ENCODE data around the gene EPHB1.

The EPHB1 gene

DNA sequence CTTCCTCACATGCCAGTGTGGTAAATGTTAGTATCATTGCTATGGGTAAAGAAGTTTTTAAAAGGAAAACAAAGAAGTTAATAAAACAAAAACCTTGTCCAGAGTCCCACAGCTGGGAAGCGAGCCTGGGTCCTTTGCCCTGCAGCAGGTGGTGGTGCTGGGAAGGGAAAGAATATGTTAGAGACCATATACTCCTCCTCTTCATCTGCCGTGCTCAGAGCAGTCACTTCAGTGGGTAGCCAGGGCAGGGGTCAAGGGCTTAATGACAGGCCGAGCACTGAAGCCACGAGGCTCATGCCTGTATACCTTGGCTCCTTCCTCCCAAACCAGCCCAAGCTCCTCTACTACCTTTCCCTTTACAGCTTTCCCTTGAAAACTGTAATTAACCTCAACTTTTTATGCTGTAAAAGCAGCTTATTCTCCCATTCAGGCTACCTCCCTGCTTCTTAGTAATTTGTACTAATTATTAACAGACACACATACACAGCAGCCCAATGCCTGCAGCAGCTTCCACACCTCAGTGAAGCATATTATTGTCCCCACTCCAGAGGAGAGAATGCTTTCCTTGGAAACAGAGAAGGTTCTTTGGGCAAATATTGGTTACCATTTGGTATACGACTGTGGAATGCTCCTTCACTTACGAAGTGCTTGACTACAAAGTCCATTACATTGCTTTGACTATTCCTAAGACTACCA is 362.1 kb downstream of the EPHB1 start:
- DNase-seq (ENCODE audit: insufficient read length, low spot score) (no peak), FAIRE-seq (no peak)
- TF ChIP-seq POLR2AphosphoS5 (IDR thresholded peaks at IDR 0.05; ENCODE audit: low read depth, low read length) (no peak), TAF1 (IDR thresholded peaks at IDR 0.05; ENCODE audit: low read depth, low read length) (no peak), POU2F2 (IDR thresholded peaks at IDR 0.05; ENCODE audit: low read depth, low read length) (no peak), PAX5 (IDR thresholded peaks at IDR 0.05; ENCODE audit: insufficient read depth, low read length, severe bottlenecking) (no peak), SPI1 (IDR thresholded peaks at IDR 0.05; ENCODE audit: low read depth, low read length) (no peak), POLR2A (IDR thresholded peaks at IDR 0.05; ENCODE audit: low read depth, low read length) (no peak)

DNA sequence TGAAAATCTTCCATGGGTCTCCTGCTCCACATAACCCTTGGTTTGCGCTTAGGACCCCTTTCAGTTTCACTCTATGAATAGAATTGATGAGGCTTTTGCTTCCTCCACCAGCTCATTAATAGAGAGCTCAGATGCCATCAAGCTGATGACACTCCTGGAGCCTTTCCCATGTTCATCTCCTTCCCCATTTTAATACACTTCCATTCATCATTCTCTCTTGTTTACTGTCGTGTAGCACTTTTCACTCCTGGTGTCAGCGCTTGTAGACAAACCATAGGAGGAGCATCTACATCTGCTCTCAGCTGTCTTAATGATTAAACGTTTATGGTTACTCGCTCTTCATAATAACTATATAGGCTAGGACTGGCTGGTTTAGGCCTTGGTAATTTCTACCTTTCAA is 363.5 kb downstream of the EPHB1 start:
- DNase-seq (ENCODE audit: insufficient read length, low spot score) (no peak), FAIRE-seq (no peak)
- TF ChIP-seq POLR2A (IDR thresholded peaks at IDR 0.05; ENCODE audit: low read depth, low read length): no peak
- TF ChIP-seq POLR2AphosphoS5 (IDR thresholded peaks at IDR 0.05; ENCODE audit: low read depth, low read length): no peak
- TF ChIP-seq PAX5 (IDR thresholded peaks at IDR 0.05; ENCODE audit: insufficient read depth, low read length, severe bottlenecking): no peak
- TF ChIP-seq TAF1 (IDR thresholded peaks at IDR 0.05; ENCODE audit: low read depth, low read length): no peak
- no peak for TF ChIP-seq SPI1 (IDR thresholded peaks at IDR 0.05; ENCODE audit: low read depth, low read length)
- no peak for TF ChIP-seq POU2F2 (IDR thresholded peaks at IDR 0.05; ENCODE audit: low read depth, low read length)

DNA sequence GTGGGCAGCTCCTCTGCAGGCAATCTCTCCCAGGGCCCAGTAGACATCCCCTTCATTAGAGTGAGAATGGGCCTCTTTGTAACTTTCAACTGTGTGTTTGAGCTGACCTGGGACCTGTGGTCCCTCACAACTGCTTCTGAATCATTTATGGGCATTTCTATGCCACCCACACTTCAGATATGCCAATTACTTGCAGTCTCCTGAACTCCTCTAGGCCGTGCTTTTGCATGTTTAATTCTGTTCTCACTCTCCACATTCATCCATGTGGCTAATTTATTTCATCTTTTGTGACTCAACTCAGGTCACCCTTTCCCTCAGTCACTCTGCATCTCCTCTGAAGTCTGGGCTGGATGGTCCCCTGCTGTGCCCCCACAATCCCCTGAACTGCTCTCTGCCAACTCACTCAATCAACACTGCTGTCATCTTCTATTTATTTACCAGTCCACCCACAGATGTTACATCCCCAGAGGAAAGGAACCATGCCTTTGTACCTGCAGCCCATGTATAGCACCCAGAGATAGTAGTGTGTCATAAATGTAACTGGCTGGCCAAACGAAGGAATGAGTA is 364.7 kb downstream of the EPHB1 start:
- no peak for DNase-seq (ENCODE audit: insufficient read length, low spot score)
- TF ChIP-seq POLR2AphosphoS5 (IDR thresholded peaks at IDR 0.05; ENCODE audit: low read depth, low read length): no peak
- TF ChIP-seq POLR2A (IDR thresholded peaks at IDR 0.05; ENCODE audit: low read depth, low read length): no peak
- TF ChIP-seq TAF1 (IDR thresholded peaks at IDR 0.05; ENCODE audit: low read depth, low read length): no peak
- no peak for TF ChIP-seq SPI1 (IDR thresholded peaks at IDR 0.05; ENCODE audit: low read depth, low read length)
- TF ChIP-seq PAX5 (IDR thresholded peaks at IDR 0.05; ENCODE audit: insufficient read depth, low read length, severe bottlenecking): no peak
- no peak for FAIRE-seq

DNA sequence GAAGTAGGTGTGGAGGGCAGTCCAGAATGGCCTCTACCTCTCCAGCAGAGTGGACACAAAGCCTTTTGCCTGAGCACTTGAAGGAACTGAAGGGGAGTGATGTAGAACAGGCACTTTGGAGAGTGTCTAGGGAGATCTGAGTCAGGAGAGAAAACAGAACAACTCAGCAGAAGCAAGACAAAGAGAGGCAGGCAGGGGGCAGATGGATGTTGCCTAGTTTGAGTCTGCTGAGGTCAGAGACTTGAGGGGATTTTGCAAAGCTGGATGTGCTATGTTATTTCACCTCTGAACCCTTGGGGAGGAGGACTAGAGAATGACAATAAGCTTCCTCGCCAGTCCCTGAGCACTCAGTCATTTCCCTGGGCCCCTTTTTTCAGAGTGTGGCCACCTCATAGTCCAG is 366.4 kb downstream of the EPHB1 start:
- FAIRE-seq (no peak), DNase-seq (ENCODE audit: insufficient read length, low spot score) (no peak)
- TF ChIP-seq POLR2A (IDR thresholded peaks at IDR 0.05; ENCODE audit: low read depth, low read length) (no peak), PAX5 (IDR thresholded peaks at IDR 0.05; ENCODE audit: insufficient read depth, low read length, severe bottlenecking) (no peak), POLR2AphosphoS5 (IDR thresholded peaks at IDR 0.05; ENCODE audit: low read depth, low read length) (no peak), POU2F2 (IDR thresholded peaks at IDR 0.05; ENCODE audit: low read depth, low read length) (no peak), TAF1 (IDR thresholded peaks at IDR 0.05; ENCODE audit: low read depth, low read length) (no peak)

DNA sequence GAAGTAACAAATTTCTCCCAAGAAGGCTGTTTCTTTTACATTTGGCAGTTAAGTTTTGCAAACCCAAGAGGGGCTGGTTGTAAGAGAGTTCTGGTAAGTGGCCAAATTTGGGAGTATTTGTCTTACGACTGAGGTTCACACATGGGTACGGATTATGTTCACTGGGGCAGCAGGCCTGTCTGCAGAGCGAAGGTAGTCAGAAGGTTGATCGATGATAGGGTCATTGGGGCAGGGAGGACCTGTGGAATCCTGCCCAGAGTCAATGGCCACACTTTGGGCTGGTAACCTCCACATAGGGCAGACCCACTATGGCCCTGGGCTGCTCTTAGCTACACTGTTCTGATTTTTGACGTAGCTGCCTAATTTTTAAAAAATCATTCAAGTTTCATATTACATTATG is 368.6 kb downstream of the EPHB1 start:
- DNase-seq (ENCODE audit: insufficient read length, low spot score): no peak
- TF ChIP-seq POLR2A (IDR thresholded peaks at IDR 0.05; ENCODE audit: low read depth, low read length) (no peak), SPI1 (IDR thresholded peaks at IDR 0.05; ENCODE audit: low read depth, low read length) (no peak), PAX5 (IDR thresholded peaks at IDR 0.05; ENCODE audit: insufficient read depth, low read length, severe bottlenecking) (no peak), POU2F2 (IDR thresholded peaks at IDR 0.05; ENCODE audit: low read depth, low read length) (no peak), POLR2AphosphoS5 (IDR thresholded peaks at IDR 0.05; ENCODE audit: low read depth, low read length) (no peak), TAF1 (IDR thresholded peaks at IDR 0.05; ENCODE audit: low read depth, low read length) (no peak)
- no peak for FAIRE-seq

DNA sequence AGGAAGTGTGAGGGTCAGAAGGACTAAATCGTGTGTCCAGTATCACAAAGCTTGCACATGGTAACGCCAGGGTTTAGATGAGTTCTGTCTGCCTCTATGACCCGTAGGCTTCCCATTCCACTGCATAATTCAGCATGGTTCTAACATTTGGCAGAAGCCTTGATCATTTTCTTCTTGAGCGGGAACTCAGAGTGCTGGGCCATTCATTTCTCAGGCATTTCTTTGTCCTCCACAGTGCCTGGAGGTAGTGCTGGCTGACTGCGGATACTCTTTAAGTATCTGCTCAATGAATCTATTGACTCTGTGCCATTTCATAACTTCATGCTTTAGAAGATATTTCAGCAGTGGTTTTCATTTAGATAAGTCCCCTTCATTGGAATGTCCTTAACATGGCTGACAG is 370.2 kb downstream of the EPHB1 start:
- TF ChIP-seq POLR2AphosphoS5 (IDR thresholded peaks at IDR 0.05; ENCODE audit: low read depth, low read length) (no peak), POLR2A (IDR thresholded peaks at IDR 0.05; ENCODE audit: low read depth, low read length) (no peak), SPI1 (IDR thresholded peaks at IDR 0.05; ENCODE audit: low read depth, low read length) (no peak), TAF1 (IDR thresholded peaks at IDR 0.05; ENCODE audit: low read depth, low read length) (no peak)
- FAIRE-seq: no peak
- no peak for DNase-seq (ENCODE audit: insufficient read length, low spot score)

DNA sequence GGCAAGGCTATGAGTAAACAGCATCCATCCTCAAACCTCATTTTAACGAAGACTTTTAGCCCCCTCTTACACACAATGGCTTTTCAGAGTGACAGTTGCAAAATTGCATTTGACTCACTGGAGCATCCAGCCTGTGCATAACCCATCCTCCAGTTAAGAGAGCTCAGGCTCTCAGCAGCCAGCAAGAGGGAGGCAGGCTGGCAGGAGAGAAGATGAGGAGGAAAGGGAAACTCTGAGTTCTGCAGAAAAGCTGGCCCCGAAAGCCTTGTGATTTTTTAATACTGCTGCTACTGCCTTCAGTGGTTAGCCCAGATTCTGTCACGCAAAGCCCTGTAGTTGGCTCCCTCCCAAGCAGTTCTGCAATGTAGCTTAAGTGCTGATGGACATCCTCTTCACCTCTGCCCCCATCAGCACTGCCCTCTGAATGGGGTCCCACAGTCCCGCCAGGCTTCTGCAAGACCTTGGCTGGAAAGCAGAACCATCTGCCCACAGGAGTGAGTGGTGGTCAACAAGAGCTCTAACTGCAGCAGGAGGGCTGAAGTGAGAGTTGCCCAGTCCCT is 371.3 kb downstream of the EPHB1 start:
- TF ChIP-seq POLR2A (IDR thresholded peaks at IDR 0.05; ENCODE audit: low read depth, low read length) (no peak), POU2F2 (IDR thresholded peaks at IDR 0.05; ENCODE audit: low read depth, low read length) (no peak), SPI1 (IDR thresholded peaks at IDR 0.05; ENCODE audit: low read depth, low read length) (no peak), TAF1 (IDR thresholded peaks at IDR 0.05; ENCODE audit: low read depth, low read length) (no peak), PAX5 (IDR thresholded peaks at IDR 0.05; ENCODE audit: insufficient read depth, low read length, severe bottlenecking) (no peak), POLR2AphosphoS5 (IDR thresholded peaks at IDR 0.05; ENCODE audit: low read depth, low read length) (no peak)
- FAIRE-seq: no peak
- no peak for DNase-seq (ENCODE audit: insufficient read length, low spot score)

DNA sequence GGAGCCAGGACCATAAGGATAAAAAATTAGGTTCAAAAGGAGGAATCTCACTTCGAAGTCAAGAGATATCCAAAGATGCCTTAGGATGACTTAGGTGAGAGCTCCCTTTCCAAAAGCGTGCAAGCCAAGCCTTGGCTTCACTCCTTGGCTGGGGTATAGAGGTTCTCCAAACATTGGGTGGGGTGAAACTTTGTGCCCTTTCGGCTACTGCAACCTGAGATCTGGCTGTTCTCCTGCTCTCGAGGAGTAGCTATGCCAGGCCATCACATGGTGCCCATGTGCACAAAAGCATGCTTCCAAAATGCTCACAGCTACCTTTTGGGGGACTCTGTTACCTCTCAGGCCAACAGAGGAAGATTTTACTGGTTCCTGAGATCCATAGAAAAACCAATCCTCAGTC is 373.8 kb downstream of the EPHB1 start:
- FAIRE-seq: no peak
- TF ChIP-seq POLR2A (IDR thresholded peaks at IDR 0.05; ENCODE audit: low read depth, low read length) (no peak), PAX5 (IDR thresholded peaks at IDR 0.05; ENCODE audit: insufficient read depth, low read length, severe bottlenecking) (no peak), POLR2AphosphoS5 (IDR thresholded peaks at IDR 0.05; ENCODE audit: low read depth, low read length) (no peak), SPI1 (IDR thresholded peaks at IDR 0.05; ENCODE audit: low read depth, low read length) (no peak), TAF1 (IDR thresholded peaks at IDR 0.05; ENCODE audit: low read depth, low read length) (no peak), POU2F2 (IDR thresholded peaks at IDR 0.05; ENCODE audit: low read depth, low read length) (no peak)
- DNase-seq (ENCODE audit: insufficient read length, low spot score): no peak

DNA sequence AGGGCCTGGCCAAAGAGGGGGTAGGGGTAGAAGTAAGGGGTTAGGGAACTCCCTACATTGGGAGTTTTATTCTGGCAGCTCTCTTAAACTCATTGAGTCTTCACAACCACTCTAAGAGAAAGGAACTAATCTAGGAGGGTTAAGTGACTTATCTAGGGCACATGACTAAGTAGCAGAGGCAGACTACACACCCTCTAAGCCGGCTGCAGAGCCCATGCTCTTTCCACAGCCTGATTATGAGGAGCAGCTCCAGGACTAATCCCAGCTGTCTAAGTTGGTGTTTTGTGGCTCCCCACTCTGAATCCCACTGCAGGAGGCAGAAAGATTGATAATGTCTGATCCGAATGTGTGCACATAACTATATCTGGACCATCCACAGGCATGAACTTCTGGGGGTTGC is 374.6 kb downstream of the EPHB1 start:
- no peak for TF ChIP-seq POU2F2 (IDR thresholded peaks at IDR 0.05; ENCODE audit: low read depth, low read length)
- no peak for TF ChIP-seq POLR2A (IDR thresholded peaks at IDR 0.05; ENCODE audit: low read depth, low read length)
- TF ChIP-seq PAX5 (IDR thresholded peaks at IDR 0.05; ENCODE audit: insufficient read depth, low read length, severe bottlenecking): no peak
- no peak for TF ChIP-seq SPI1 (IDR thresholded peaks at IDR 0.05; ENCODE audit: low read depth, low read length)
- TF ChIP-seq POLR2AphosphoS5 (IDR thresholded peaks at IDR 0.05; ENCODE audit: low read depth, low read length): no peak
- TF ChIP-seq TAF1 (IDR thresholded peaks at IDR 0.05; ENCODE audit: low read depth, low read length): no peak
- DNase-seq (ENCODE audit: insufficient read length, low spot score) (no peak), FAIRE-seq (no peak)

Measured in GM12891 (cell line).